HG03025 (cell line): ENCODE results near the gene RPN1.
"Not testable (repeated sequence)": the region's sequence is repeated elsewhere in the genome, so short reads cannot be mapped to it uniquely, and the experiment has no call there.

ENCODE experiments used
- ATAC-seq: cut with Tn5 transposase; IDR thresholded peaks from one replicate; pipeline ENCODE4 v1.9.1; 2021; ENCODE audit warnings: mild to moderate bottlenecking, moderate library complexity; ENCODE audit not compliant: unreplicated experiment, low FRiP score

The RPN1 gene

GRCh38 chr3:128653383-128653992 is 2.9 kb upstream of the RPN1 start:
- not testable (repeated sequence) for ATAC-seq

- no peak for ATAC-seq
Measured at GRCh38 chr3:128648940-128649663, 1.5 kb downstream of the RPN1 start.

GRCh38 chr3:128648402-128648801 is 2.2 kb downstream of the RPN1 start:
- ATAC-seq, result no peak

GRCh38 chr3:128647307-128647706 is 3.3 kb downstream of the RPN1 start:
- no peak for ATAC-seq

- no peak for ATAC-seq
Measured at GRCh38 chr3:128634075-128634611, 16.5 kb downstream of the RPN1 start.

GRCh38 chr3:128632301-128632700 is 18.3 kb downstream of the RPN1 start:
- ATAC-seq, result no peak

- no peak for ATAC-seq
Measured at GRCh38 chr3:128629936-128630335, 20.7 kb downstream of the RPN1 start.

- ATAC-seq, result no peak
Measured at GRCh38 chr3:128625409-128625945, 25.1 kb downstream of the RPN1 start.

GRCh38 chr3:128624526-128625138 is 26.0 kb downstream of the RPN1 start:
- no peak for ATAC-seq

- ATAC-seq, result no peak
Measured at GRCh38 chr3:128623762-128624176, 26.8 kb downstream of the RPN1 start.

GRCh38 chr3:128621931-128622330 is 28.7 kb downstream of the RPN1 start:
- no peak for ATAC-seq

GRCh38 chr3:128621234-128621633 is 29.4 kb downstream of the RPN1 start:
- no peak for ATAC-seq

- ATAC-seq, result no peak
Measured at GRCh38 chr3:128620268-128620691, 30.3 kb downstream of the RPN1 start.

GRCh38 chr3:128619146-128619890 is 31.3 kb downstream of the RPN1 start:
- ATAC-seq, result no peak

- no peak for ATAC-seq
Measured at GRCh38 chr3:128618398-128618726, 32.3 kb downstream of the RPN1 start.

GRCh38 chr3:128617557-128618397 is 32.8 kb downstream of the RPN1 start:
- ATAC-seq, result peak; percentile 81

- ATAC-seq, result no peak
Measured at GRCh38 chr3:128617270-128617556, 33.4 kb downstream of the RPN1 start.

GRCh38 chr3:128616516-128617269 is 33.9 kb downstream of the RPN1 start:
- ATAC-seq, result no peak

- ATAC-seq, result no peak
Measured at GRCh38 chr3:128614076-128614475, 36.5 kb downstream of the RPN1 start.
